PFSK-1 (cell line): ENCODE measurements around the gene DCLK2.

Experiments used
- FOXP2 ChIP-seq: optimal IDR thresholded peaks from 2 replicates; pipeline ENCODE3; 2011; ENCODE audit warnings: borderline replicate concordance, control low read depth, inconsistent platforms; ENCODE audit not compliant: insufficient read depth; ENCODE audit errors: extremely low read length, extremely low read depth
- POLR2AphosphoS5 ChIP-seq: IDR thresholded peaks from 2 replicates; pipeline ENCODE4 v1.6.1; 2012; ENCODE audit warnings: low read depth, mild to moderate bottlenecking, control low read depth, low read length, moderate library complexity
- REST ChIP-seq, 2 experiments: IDR thresholded peaks; 2 replicates each; pipeline versions ENCODE4 v1.6.1 to v1.8.0; 2011 to 2012; ENCODE audit warnings: low read depth in 2 of 2, low read length in 2 of 2, control low read depth in 1 of 2, inconsistent platforms in 1 of 2, mild to moderate bottlenecking in 1 of 2, moderate library complexity in 1 of 2; ENCODE audit not compliant: insufficient read depth in 1 of 2
- SIN3A ChIP-seq: IDR thresholded peaks from 2 replicates; pipeline ENCODE4 v1.6.1; 2012; ENCODE audit warnings: mild to moderate bottlenecking, low read length, moderate library complexity, borderline replicate concordance; ENCODE audit not compliant: insufficient read depth
- TAF1 ChIP-seq: IDR thresholded peaks from 2 replicates; pipeline ENCODE4 v1.6.1; 2012; ENCODE audit warnings: low read length, control low read depth, borderline replicate concordance; ENCODE audit not compliant: insufficient read depth

DCLK2 gene

GRCh38 chr4:150068300-150068960, 9.8 kb upstream of the DCLK2 start:
- TF ChIP-seq FOXP2 (no peak), POLR2AphosphoS5 (no peak), TAF1 (no peak), REST (IDR thresholded peaks at IDR 0.05; ENCODE audit: insufficient read depth in 1 of 2, low read depth in 2 of 2, low read length in 2 of 2) (no peak), SIN3A (no peak)

GRCh38 chr4:150069353-150069752, 8.9 kb upstream of the DCLK2 start:
- TF ChIP-seq REST (IDR thresholded peaks at IDR 0.05; ENCODE audit: insufficient read depth in 1 of 2, low read depth in 2 of 2, low read length in 2 of 2): no peak
- TF ChIP-seq POLR2AphosphoS5: no peak
- TF ChIP-seq TAF1: no peak
- no peak for TF ChIP-seq SIN3A
- no peak for TF ChIP-seq FOXP2

- TF ChIP-seq SIN3A (no peak), POLR2AphosphoS5 (no peak), REST (IDR thresholded peaks at IDR 0.05; ENCODE audit: insufficient read depth in 1 of 2, low read depth in 2 of 2, low read length in 2 of 2) (no peak), TAF1 (no peak), FOXP2 (no peak)
Observed at GRCh38 chr4:150070464-150071170, 7.6 kb upstream of the DCLK2 start.

GRCh38 chr4:150072471-150072870, 5.8 kb upstream of the DCLK2 start:
- TF ChIP-seq SIN3A: no peak
- TF ChIP-seq REST (IDR thresholded peaks at IDR 0.05; ENCODE audit: insufficient read depth in 1 of 2, low read depth in 2 of 2, low read length in 2 of 2): no peak
- TF ChIP-seq POLR2AphosphoS5: no peak
- no peak for TF ChIP-seq TAF1
- TF ChIP-seq FOXP2: no peak
